HUES48 (cell line): ENCODE measurements around the gene LGR5.
"Not testable (repeated sequence)": the region's sequence is repeated elsewhere in the genome, so short reads cannot be mapped to it uniquely, and the experiment has no call there.

Experiments
- H3K27ac ChIP-seq: one replicate; pipeline ENCODE4 v1.7.0; 2013; ENCODE audit warnings: low read depth, low read length, inconsistent platforms
- H3K27me3 ChIP-seq: 2 replicates; pipeline ENCODE4 v1.6.1; 2013; ENCODE audit warnings: mild to moderate bottlenecking, low read length; ENCODE audit not compliant: control insufficient read depth, insufficient read depth
- H3K36me3 ChIP-seq: 2 replicates; pipeline ENCODE4 v1.6.1; 2013; ENCODE audit warnings: low read length; ENCODE audit not compliant: control insufficient read depth, insufficient read depth
- H3K4me1 ChIP-seq: 2 replicates; pipeline ENCODE4 v1.6.1; 2013; ENCODE audit warnings: mild to moderate bottlenecking, low read length; ENCODE audit not compliant: control insufficient read depth, insufficient read depth
- H3K4me3 ChIP-seq: 2 replicates; pipeline ENCODE4 v1.5.1; 2013; ENCODE audit warnings: mild to moderate bottlenecking, low read depth, low read length
- H3K9ac ChIP-seq: 2 replicates; pipeline ENCODE4 v1.6.1; 2013; ENCODE audit warnings: mild to moderate bottlenecking, low read depth, low read length, moderate library complexity
- H3K9me3 ChIP-seq: 2 replicates; pipeline ENCODE4 v1.6.1; 2013; ENCODE audit warnings: low read length; ENCODE audit not compliant: control insufficient read depth, insufficient read depth

LGR5 gene

GRCh38 chr12:71476513-71476912 lies 36.9 kb downstream of the LGR5 start:
- Histone ChIP-seq H3K9me3 (no peaks in the 10 kb centered on the region), H3K27ac (no peak overlapping the region), H3K27me3 (no peaks in the 10 kb centered on the region), H3K4me3 (no peak overlapping the region), H3K36me3 (no peaks in the 10 kb centered on the region), H3K4me1 (no peaks in the 10 kb centered on the region), H3K9ac (no peak overlapping the region)

- Histone ChIP-seq H3K4me3 (no peak overlapping the region), H3K27me3 (no peaks in the 10 kb centered on the region), H3K27ac (no peak overlapping the region), H3K4me1 (no peaks in the 10 kb centered on the region), H3K36me3 (no peaks in the 10 kb centered on the region), H3K9me3 (no peaks in the 10 kb centered on the region), H3K9ac (no peak overlapping the region)
Measured at GRCh38 chr12:71477609-71478008, 38.0 kb downstream of the LGR5 start.

- Histone ChIP-seq H3K36me3 (no peaks in the 10 kb centered on the region), H3K4me3 (no peak overlapping the region), H3K27ac (no peak overlapping the region), H3K9me3 (no peaks in the 10 kb centered on the region), H3K9ac (no peak overlapping the region), H3K27me3 (no peaks in the 10 kb centered on the region), H3K4me1 (no peaks in the 10 kb centered on the region)
Measured at GRCh38 chr12:71478270-71478669, 38.7 kb downstream of the LGR5 start.

DNA sequence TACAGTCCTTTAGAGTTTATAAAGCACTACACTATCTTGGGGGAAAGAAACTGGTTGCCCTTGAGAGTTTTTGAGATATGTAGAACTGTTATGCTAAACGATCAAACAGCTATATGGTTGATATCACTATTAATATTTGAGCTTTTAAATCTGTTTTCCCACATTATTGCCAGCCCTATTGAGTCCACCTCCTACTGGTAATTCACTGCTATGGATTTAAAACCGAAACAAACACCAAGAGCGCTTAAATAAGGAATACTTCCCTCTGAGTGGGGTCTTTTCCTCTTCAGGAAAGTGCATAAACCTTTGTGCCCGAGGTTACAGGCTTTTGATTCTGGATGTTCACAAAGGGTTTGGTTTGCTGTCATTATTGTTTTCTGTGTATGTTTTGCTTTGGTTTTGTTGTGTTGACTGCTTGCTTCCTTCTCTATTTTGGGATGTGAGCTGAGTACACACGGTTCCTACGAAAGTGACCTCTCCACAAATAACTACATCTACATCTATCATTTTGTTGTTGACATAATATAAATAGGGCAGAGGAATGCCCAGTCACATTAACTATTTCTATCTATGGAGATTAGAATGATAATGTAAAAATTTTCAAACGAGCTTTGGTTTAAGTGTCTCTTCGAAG lies 44.8 kb downstream of the LGR5 start:
- H3K9me3 ChIP-seq = no peaks in the 10 kb centered on the region
- H3K36me3 ChIP-seq = no peaks in the 10 kb centered on the region
- no peak overlapping the region for H3K27ac ChIP-seq
- no peaks in the 10 kb centered on the region for H3K4me1 ChIP-seq
- H3K9ac ChIP-seq = no peak overlapping the region
- H3K4me3 ChIP-seq = no peak overlapping the region
- no peaks in the 10 kb centered on the region for H3K27me3 ChIP-seq

- not testable (repeated sequence) for H3K4me1 ChIP-seq, H3K9me3 ChIP-seq, H3K27ac ChIP-seq, H3K27me3 ChIP-seq, H3K36me3 ChIP-seq, H3K9ac ChIP-seq, H3K4me3 ChIP-seq
Measured at GRCh38 chr12:71490844-71491243, 51.2 kb downstream of the LGR5 start.

- no peak overlapping the region for H3K27ac ChIP-seq
- H3K4me3 ChIP-seq = no peak overlapping the region
- no peaks in the 10 kb centered on the region for H3K4me1 ChIP-seq
- H3K36me3 ChIP-seq = no peaks in the 10 kb centered on the region
- no peaks in the 10 kb centered on the region for H3K9me3 ChIP-seq
- no peaks in the 10 kb centered on the region for H3K27me3 ChIP-seq
- no peak overlapping the region for H3K9ac ChIP-seq
Measured at GRCh38 chr12:71492604-71493003, 53.0 kb downstream of the LGR5 start.

DNA sequence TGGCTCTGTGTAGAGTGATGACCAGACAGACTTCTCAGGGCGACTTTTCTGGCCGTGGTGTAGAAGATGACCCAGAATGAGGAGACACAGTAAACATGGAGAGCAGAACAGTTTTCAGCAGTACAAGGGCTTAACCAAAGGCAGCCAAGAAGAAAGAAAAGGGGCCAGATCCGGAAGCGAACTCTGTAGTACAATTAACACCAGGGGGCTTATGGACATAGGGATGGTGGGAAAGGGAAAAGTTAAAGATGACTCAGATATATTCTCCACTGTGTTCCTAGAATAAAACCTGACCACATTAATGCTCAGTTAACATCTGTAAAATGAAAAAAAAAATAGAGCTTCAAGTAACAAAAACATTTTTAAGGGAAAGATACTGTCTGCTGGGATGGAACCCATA lies 60.2 kb downstream of the LGR5 start:
- H3K9me3 ChIP-seq = no peaks in the 10 kb centered on the region
- no peak overlapping the region for H3K27ac ChIP-seq
- H3K9ac ChIP-seq = no peak overlapping the region
- no peak overlapping the region for H3K4me3 ChIP-seq
- no peaks in the 10 kb centered on the region for H3K36me3 ChIP-seq
- no peaks in the 10 kb centered on the region for H3K4me1 ChIP-seq
- H3K27me3 ChIP-seq = no peaks in the 10 kb centered on the region

GRCh38 chr12:71503579-71504391 lies 64.2 kb downstream of the LGR5 start:
- H3K4me3 ChIP-seq = no peak overlapping the region
- no peaks in the 10 kb centered on the region for H3K36me3 ChIP-seq
- no peaks in the 10 kb centered on the region for H3K9me3 ChIP-seq
- no peak overlapping the region for H3K27ac ChIP-seq
- H3K9ac ChIP-seq = no peak overlapping the region
- no peaks in the 10 kb centered on the region for H3K27me3 ChIP-seq
- H3K4me1 ChIP-seq = no peaks in the 10 kb centered on the region

DNA sequence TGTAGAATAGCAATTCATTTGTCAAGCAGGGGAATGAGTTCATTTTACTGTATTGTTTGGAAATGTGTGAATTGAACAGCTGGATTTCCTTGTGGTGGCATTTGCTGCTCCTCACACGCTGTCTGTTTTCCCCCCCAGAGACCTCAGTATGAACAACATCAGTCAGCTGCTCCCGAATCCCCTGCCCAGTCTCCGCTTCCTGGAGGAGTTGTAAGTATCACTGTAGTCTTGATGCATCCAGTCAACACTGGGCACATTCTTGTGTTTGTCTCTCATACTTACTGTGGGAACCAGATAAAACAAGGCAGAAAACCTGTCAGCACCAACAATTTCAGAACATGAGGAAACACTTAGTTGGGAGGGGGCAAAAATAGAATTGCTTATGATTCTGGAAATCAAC lies 64.9 kb downstream of the LGR5 start:
- no peaks in the 10 kb centered on the region for H3K4me1 ChIP-seq
- no peak overlapping the region for H3K9ac ChIP-seq
- no peak overlapping the region for H3K27ac ChIP-seq
- H3K36me3 ChIP-seq = no peaks in the 10 kb centered on the region
- no peaks in the 10 kb centered on the region for H3K9me3 ChIP-seq
- H3K27me3 ChIP-seq = no peaks in the 10 kb centered on the region
- no peak overlapping the region for H3K4me3 ChIP-seq

- Histone ChIP-seq H3K27me3 (no peaks in the 10 kb centered on the region), H3K9me3 (no peaks in the 10 kb centered on the region), H3K9ac (no peak overlapping the region), H3K36me3 (no peaks in the 10 kb centered on the region), H3K4me1 (no peaks in the 10 kb centered on the region), H3K4me3 (no peak overlapping the region), H3K27ac (no peak overlapping the region)
Measured at GRCh38 chr12:71509705-71510104, 70.1 kb downstream of the LGR5 start.

- H3K36me3 ChIP-seq = no peaks in the 10 kb centered on the region
- no peak overlapping the region for H3K9ac ChIP-seq
Measured at GRCh38 chr12:71517145-71517846, 77.7 kb downstream of the LGR5 start.

More at GRCh38 chr12:71517145-71517846, 77.7 kb downstream of the LGR5 start:
- no peak overlapping the region for H3K4me3 ChIP-seq
- no peaks in the 10 kb centered on the region for H3K9me3 ChIP-seq
- no peaks in the 10 kb centered on the region for H3K27me3 ChIP-seq
- peaks cover 5% of the 10 kb centered on the region for H3K4me1 ChIP-seq
- H3K27ac ChIP-seq = no peak overlapping the region
